ENCODE measurements around the gene TMEM253.

The TMEM253 gene

DNA sequence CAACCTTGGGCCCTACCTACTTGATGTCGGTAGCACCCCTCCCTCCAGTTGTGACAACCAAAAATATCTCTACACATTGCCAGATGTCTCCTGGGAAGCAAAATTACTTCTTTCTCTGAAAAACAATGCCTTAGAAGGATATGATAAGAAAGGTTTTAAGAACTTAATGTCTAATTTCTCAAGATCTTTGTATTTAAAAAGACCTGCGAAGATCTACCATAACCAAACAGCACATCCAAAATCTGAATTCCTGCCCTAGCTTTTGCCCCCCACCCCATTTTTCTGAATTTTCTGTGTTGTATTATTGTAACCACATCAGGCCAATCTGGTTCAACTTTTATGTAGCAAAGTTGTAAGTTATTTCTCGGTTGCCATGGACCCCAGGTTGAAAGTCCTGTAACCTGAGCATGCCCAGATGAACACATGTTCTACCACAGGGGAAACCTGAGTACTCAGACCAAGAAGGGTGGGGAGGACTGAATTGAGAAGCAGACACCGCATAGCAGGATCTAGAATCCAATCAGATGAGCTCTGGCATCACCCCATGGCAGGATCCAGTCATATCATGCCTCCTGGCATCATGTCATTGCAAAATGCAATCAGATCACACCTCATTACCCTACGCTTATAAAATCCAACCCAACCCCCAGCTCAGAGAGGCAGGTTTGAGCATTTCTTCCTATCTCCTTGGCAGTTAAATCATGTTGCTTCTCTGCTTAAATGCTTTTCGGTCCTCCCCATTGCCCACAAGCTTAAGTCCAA lies 8.7 kb downstream of the TMEM253 start:
- Histone ChIP-seq H3K4me2 (no peak overlapping the region), H3K36me3 (no peaks in the 10 kb centered on the region), H3K27ac (no peak overlapping the region), H3K4me3 (no peak overlapping the region), H3K4me1 (peaks cover 16% of the 10 kb centered on the region), H3K9me3 (no peaks in the 10 kb centered on the region), H4K20me1 (no peaks in the 10 kb centered on the region), H3K9ac (no peak overlapping the region), H3K27me3 (no peaks in the 10 kb centered on the region)
- no peak for TF ChIP-seq Cebpa-rat (IDR thresholded peaks at IDR 0.05)

- no peaks in the 10 kb centered on the region for H3K4me1 ChIP-seq
- no peaks in the 10 kb centered on the region for H3K36me3 ChIP-seq
- no peaks in the 10 kb centered on the region for H3K9me3 ChIP-seq
- no peak overlapping the region for H3K9ac ChIP-seq
- H3K4me2 ChIP-seq: no peak overlapping the region
- no peak for TF ChIP-seq Cebpa-rat (IDR thresholded peaks at IDR 0.05)
- H3K4me3 ChIP-seq: no peak overlapping the region
- H3K27me3 ChIP-seq: no peaks in the 10 kb centered on the region
- no peaks in the 10 kb centered on the region for H4K20me1 ChIP-seq
- no peak overlapping the region for H3K27ac ChIP-seq
Measured at GRCh38 chr14:21112255-21112654, 11.4 kb downstream of the TMEM253 start.

- TF ChIP-seq Cebpa-rat (IDR thresholded peaks at IDR 0.05): no peak
- H4K20me1 ChIP-seq: no peaks in the 10 kb centered on the region
- H3K4me1 ChIP-seq: no peaks in the 10 kb centered on the region
- no peak overlapping the region for H3K9ac ChIP-seq
- no peaks in the 10 kb centered on the region for H3K27me3 ChIP-seq
- H3K9me3 ChIP-seq: no peaks in the 10 kb centered on the region
- no peak overlapping the region for H3K27ac ChIP-seq
- H3K36me3 ChIP-seq: no peaks in the 10 kb centered on the region
- H3K4me2 ChIP-seq: no peak overlapping the region
- H3K4me3 ChIP-seq: no peak overlapping the region
Measured at GRCh38 chr14:21113369-21113768, 12.5 kb downstream of the TMEM253 start.

DNA sequence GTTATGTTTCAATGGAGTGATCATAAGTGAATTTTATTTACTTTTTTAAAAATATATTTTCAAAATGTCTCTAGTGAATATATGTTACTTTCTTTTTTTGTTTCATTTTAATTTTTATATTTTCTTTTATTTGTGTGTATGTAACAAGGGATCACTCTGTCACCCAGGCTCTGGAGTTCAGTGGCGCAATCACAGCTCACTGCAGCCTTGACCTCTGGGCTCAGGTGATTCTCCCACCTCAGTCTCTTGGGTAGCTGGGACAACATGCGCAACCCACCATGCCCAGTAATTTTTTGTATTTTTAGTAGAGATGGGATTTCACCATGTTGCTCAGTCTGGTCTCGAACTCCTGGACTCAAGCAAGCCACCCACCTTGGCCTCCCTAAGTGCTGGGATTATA lies 18.1 kb downstream of the TMEM253 start:
- Histone ChIP-seq H3K27ac (no peak overlapping the region), H3K4me1 (no peaks in the 10 kb centered on the region), H3K9me3 (no peaks in the 10 kb centered on the region), H3K9ac (no peak overlapping the region), H3K36me3 (no peaks in the 10 kb centered on the region), H3K4me3 (no peak overlapping the region), H3K27me3 (no peaks in the 10 kb centered on the region), H3K4me2 (no peak overlapping the region), H4K20me1 (no peaks in the 10 kb centered on the region)
- TF ChIP-seq Cebpa-rat (IDR thresholded peaks at IDR 0.05): no peak

GRCh38 chr14:21120686-21121085 lies 19.8 kb downstream of the TMEM253 start:
- TF ChIP-seq Cebpa-rat (IDR thresholded peaks at IDR 0.05): no peak
- no peak overlapping the region for H3K4me2 ChIP-seq

GRCh38 chr14:21121122-21121521 lies 20.3 kb downstream of the TMEM253 start:
- H3K4me2 ChIP-seq: no peak overlapping the region

More at GRCh38 chr14:21120686-21121085, 19.8 kb downstream of the TMEM253 start:
- H3K9me3 ChIP-seq: peaks cover 7% of the 10 kb centered on the region
- no peaks in the 10 kb centered on the region for H3K36me3 ChIP-seq
- no peak overlapping the region for H3K27ac ChIP-seq
- no peaks in the 10 kb centered on the region for H3K27me3 ChIP-seq
- no peaks in the 10 kb centered on the region for H4K20me1 ChIP-seq
- no peak overlapping the region for H3K4me3 ChIP-seq
- no peak overlapping the region for H3K9ac ChIP-seq
- no peaks in the 10 kb centered on the region for H3K4me1 ChIP-seq

DNA sequence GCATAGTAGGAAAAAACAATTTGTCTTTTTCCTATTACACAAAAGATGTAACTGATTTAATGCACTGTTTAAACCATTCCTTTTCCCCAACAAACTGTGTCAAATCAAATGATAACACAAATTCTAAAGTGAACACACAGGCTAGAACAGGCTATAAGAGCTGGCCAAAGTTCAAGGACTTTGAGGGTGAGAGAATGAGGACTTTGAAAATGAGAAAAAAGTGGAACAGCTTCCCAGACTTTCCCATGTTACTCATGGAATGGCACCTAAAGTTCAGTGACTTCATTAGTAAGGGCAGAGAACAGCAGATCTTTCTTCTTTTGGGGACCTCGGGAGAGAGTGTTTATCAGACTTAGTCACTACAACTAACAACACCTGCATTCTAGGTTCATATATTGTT lies 22.6 kb downstream of the TMEM253 start:
- H3K9ac ChIP-seq: no peak overlapping the region
- no peak overlapping the region for H3K4me2 ChIP-seq
- no peaks in the 10 kb centered on the region for H3K27me3 ChIP-seq
- peaks cover 11% of the 10 kb centered on the region for H3K9me3 ChIP-seq
- H3K27ac ChIP-seq: no peak overlapping the region
- H4K20me1 ChIP-seq: no peaks in the 10 kb centered on the region
- no peak for TF ChIP-seq Cebpa-rat (IDR thresholded peaks at IDR 0.05)
- no peak overlapping the region for H3K4me3 ChIP-seq
- no peaks in the 10 kb centered on the region for H3K4me1 ChIP-seq
- H3K36me3 ChIP-seq: no peaks in the 10 kb centered on the region

More at GRCh38 chr14:21121122-21121521, 20.3 kb downstream of the TMEM253 start:
- Histone ChIP-seq H4K20me1 (no peaks in the 10 kb centered on the region), H3K27ac (no peak overlapping the region), H3K9ac (no peak overlapping the region), H3K27me3 (no peaks in the 10 kb centered on the region), H3K9me3 (peaks cover 11% of the 10 kb centered on the region), H3K36me3 (no peaks in the 10 kb centered on the region), H3K4me1 (no peaks in the 10 kb centered on the region), H3K4me3 (no peak overlapping the region)
- no peak for TF ChIP-seq Cebpa-rat (IDR thresholded peaks at IDR 0.05)

DNA sequence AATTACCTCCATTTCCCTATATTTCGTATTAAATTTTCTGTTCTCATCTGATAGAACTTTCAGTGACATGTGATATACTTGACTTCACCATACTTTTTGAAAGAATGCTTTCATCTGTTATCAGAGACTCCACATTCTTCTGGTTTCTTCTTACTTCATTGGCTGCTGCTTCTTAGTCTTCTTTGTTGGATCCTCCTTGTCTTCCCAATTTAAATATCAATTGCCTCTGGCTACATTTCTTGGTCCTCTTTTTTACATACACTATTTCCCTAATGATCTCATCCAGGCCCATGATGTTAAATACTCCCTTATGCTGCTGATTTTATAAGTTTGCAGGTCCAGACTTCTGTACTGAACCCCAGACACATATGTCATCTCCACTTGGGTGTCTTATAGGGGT lies 33.0 kb downstream of the TMEM253 start:
- H3K4me2 ChIP-seq: no peak overlapping the region
- no peaks in the 10 kb centered on the region for H3K27me3 ChIP-seq
- peaks cover 6% of the 10 kb centered on the region; the same call in 1 of the 2 replicates for H3K9me3 ChIP-seq
- no peaks in the 10 kb centered on the region for H4K20me1 ChIP-seq
- no peak for TF ChIP-seq Cebpa-rat (IDR thresholded peaks at IDR 0.05)
- no peaks in the 10 kb centered on the region for H3K36me3 ChIP-seq
- H3K9ac ChIP-seq: no peak overlapping the region
- H3K27ac ChIP-seq: no peak overlapping the region
- H3K4me3 ChIP-seq: no peak overlapping the region
- no peaks in the 10 kb centered on the region for H3K4me1 ChIP-seq

- Histone ChIP-seq H3K4me3 (no peak overlapping the region), H3K27ac (no peak overlapping the region), H3K4me2 (no peak overlapping the region), H4K20me1 (no peaks in the 10 kb centered on the region), H3K27me3 (no peaks in the 10 kb centered on the region), H3K4me1 (no peaks in the 10 kb centered on the region), H3K9ac (no peak overlapping the region), H3K36me3 (no peaks in the 10 kb centered on the region), H3K9me3 (peaks cover 2% of the 10 kb centered on the region; the same call in 1 of the 2 replicates)
- no peak for TF ChIP-seq Cebpa-rat (IDR thresholded peaks at IDR 0.05)
Measured at GRCh38 chr14:21136024-21136423, 35.2 kb downstream of the TMEM253 start.

GRCh38 chr14:21142357-21142756 lies 41.5 kb downstream of the TMEM253 start:
- no peaks in the 10 kb centered on the region for H3K27me3 ChIP-seq
- H3K9me3 ChIP-seq: peaks cover 27% of the 10 kb centered on the region
- H3K4me2 ChIP-seq: no peak overlapping the region
- H3K4me1 ChIP-seq: no peaks in the 10 kb centered on the region
- H3K36me3 ChIP-seq: no peaks in the 10 kb centered on the region
- H3K9ac ChIP-seq: no peak overlapping the region
- no peak overlapping the region for H3K27ac ChIP-seq
- no peak overlapping the region for H3K4me3 ChIP-seq
- no peak for TF ChIP-seq Cebpa-rat (IDR thresholded peaks at IDR 0.05)
- no peaks in the 10 kb centered on the region for H4K20me1 ChIP-seq
